Measurements from ENCODE around the gene PTH2.

DNA sequence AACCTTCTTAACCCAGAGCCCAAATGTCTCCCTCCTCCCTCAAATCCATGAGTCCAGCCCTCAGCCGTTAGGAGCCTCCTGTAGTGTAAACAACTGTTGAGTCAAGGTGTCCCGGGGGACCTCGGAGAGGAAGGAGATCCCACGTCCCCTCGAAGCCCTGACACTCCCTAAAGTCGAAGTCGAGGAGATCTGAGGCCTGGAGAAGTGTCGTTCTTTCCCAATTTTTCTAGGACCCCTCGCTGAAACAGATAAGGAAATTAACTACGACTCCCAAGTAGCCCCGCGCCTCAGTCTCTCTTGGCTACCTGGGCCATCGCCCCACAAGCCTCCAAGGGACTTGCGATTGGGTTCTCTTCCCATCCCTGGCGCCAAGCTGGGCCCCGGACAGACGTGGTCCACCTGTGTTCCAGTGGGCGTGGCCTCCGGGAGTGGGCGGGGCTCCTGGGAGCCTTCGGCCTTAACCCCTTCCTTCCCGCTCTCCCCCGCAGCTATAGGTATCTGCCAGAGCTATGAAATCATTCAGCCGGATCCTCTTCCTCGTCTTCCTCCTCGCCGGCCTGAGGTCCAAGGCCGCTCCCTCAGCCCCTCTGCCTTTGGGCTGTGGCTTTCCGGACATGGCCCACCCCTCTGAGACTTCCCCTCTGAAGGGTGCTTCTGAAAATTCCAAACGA is 2.8 kb upstream of the PTH2 start:
- TF ChIP-seq POLR2A (IDR thresholded peaks at IDR 0.05) = no peak
- TF ChIP-seq, protein P1, sequence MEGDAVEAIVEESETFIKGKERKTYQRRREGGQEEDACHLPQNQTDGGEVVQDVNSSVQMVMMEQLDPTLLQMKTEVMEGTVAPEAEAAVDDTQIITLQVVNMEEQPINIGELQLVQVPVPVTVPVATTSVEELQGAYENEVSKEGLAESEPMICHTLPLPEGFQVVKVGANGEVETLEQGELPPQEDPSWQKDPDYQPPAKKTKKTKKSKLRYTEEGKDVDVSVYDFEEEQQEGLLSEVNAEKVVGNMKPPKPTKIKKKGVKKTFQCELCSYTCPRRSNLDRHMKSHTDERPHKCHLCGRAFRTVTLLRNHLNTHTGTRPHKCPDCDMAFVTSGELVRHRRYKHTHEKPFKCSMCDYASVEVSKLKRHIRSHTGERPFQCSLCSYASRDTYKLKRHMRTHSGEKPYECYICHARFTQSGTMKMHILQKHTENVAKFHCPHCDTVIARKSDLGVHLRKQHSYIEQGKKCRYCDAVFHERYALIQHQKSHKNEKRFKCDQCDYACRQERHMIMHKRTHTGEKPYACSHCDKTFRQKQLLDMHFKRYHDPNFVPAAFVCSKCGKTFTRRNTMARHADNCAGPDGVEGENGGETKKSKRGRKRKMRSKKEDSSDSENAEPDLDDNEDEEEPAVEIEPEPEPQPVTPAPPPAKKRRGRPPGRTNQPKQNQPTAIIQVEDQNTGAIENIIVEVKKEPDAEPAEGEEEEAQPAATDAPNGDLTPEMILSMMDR (IDR thresholded peaks at IDR 0.05) = no peak

All from uterus (tissue), 2 donors.